Iris pigment epithelial cell (primary cell): ENCODE measurements around the gene SEPTIN1.
A peak's percentile ranks its signal among the peaks of the same experiment; 100 is the strongest.
"Not testable (repeated sequence)": the region's sequence is repeated elsewhere in the genome, so short reads cannot be mapped to it uniquely, and the experiment has no call there.

Experiments
- DNase-seq: peaks from one replicate; pipeline ENCODE4 v3.0.0-alpha.2; 2011; ENCODE audit warnings: low read depth

Gene SEPTIN1

GRCh38 chr16:30401768-30402425, 19.5 kb upstream of the SEPTIN1 start:
- no peak for DNase-seq

GRCh38 chr16:30399435-30400186, 17.2 kb upstream of the SEPTIN1 start:
- no peak for DNase-seq

GRCh38 chr16:30398661-30399434, 16.5 kb upstream of the SEPTIN1 start:
- no peak for DNase-seq

- no peak for DNase-seq
These were observed 15.7 kb upstream of the SEPTIN1 start for GRCh38 chr16:30397776-30398660.

GRCh38 chr16:30397056-30397455, 14.7 kb upstream of the SEPTIN1 start:
- no peak for DNase-seq

- not testable (repeated sequence) for DNase-seq
These were observed 14.3 kb upstream of the SEPTIN1 start for GRCh38 chr16:30396627-30397026.

GRCh38 chr16:30395992-30396585, 13.7 kb upstream of the SEPTIN1 start:
- DNase-seq, result no peak

- peak; percentile 92 for DNase-seq
These were observed 13.0 kb upstream of the SEPTIN1 start, which contains the start of gene ZNF48 for GRCh38 chr16:30395155-30395991. TSS of gene ZNF48 (plus strand) at chr16:30395420. CDS start at chr16:30395795, 375 bp downstream.

- peak; percentile 33 for DNase-seq
These were observed 12.3 kb upstream of the SEPTIN1 start for GRCh38 chr16:30394592-30395154.

- DNase-seq, result no peak
These were observed 1.2 kb upstream of the SEPTIN1 start for GRCh38 chr16:30383521-30383920.

GRCh38 chr16:30381291-30382041, 895 bp downstream of the SEPTIN1 start:
- no peak for DNase-seq

- no peak for DNase-seq
These were observed 1.6 kb downstream of the SEPTIN1 start for GRCh38 chr16:30380803-30381208.

GRCh38 chr16:30380072-30380802, 2.1 kb downstream of the SEPTIN1 start:
- DNase-seq, result no peak

GRCh38 chr16:30379158-30379783, 3.1 kb downstream of the SEPTIN1 start:
- no peak for DNase-seq

- DNase-seq, result peak; percentile 98
These were observed 3.9 kb downstream of the SEPTIN1 start for GRCh38 chr16:30378236-30379157.

- DNase-seq, result peak; percentile 88
These were observed 4.5 kb downstream of the SEPTIN1 start for GRCh38 chr16:30377812-30378235.
